Measurements from ENCODE around the gene CLEC4G.

GRCh38 chr19:7694499-7694898 lies 37.4 kb downstream of the CLEC4G start:
- no peak for TF ChIP-seq CTCF (optimal IDR thresholded peaks at IDR 0.05 in 1 of 3, IDR thresholded peaks at IDR 0.05 in 1 of 3, conservative IDR thresholded peaks at IDR 0.05 in 1 of 3; ENCODE audit: extremely low read depth in 1 of 3, insufficient read depth in 2 of 3, low read length in 3 of 3)
- TF ChIP-seq EZH2 (IDR thresholded peaks at IDR 0.05; ENCODE audit: low read length) = no peak

Measured in keratinocyte (primary cell).